SK-N-MC (cell line): Measurements from ENCODE around the gene FAM81B.

Source experiments
- EZH2 ChIP-seq: fragments of 200-600 bp; sonication (generic); IDR thresholded peaks from one replicate; pipeline ENCODE4 v1.6.1; 2017; ENCODE audit warnings: antibody characterized with exemption
- FOXP2 ChIP-seq: optimal IDR thresholded peaks from 2 replicates; pipeline ENCODE3; 2011; ENCODE audit warnings: mild to moderate bottlenecking, moderate library complexity; ENCODE audit not compliant: insufficient read depth; ENCODE audit errors: extremely low read length, control extremely low read depth

- no peak for TF ChIP-seq FOXP2
- TF ChIP-seq EZH2, result no peak
These were observed 43.6 kb upstream of the FAM81B start for GRCh38 chr5:95347506-95348120.
